BJ (cell line): ENCODE data around the gene PRRT1. TPM values are rescaled to one million over a fixed set of nuclear protein-coding genes. Genes with fewer than 3 reads are reported as not detected.

Experiments
- CTCF ChIA-PET: fragments of 350-600 bp; formaldehyde crosslinking; extraction: SDS; loops from one replicate; lab custom pipeline; 2021; ENCODE audit warnings: antibody characterized with exemption, inconsistent platforms; lab: Yijun Ruan, JAX
- POLR2A ChIA-PET: fragments of 300-600 bp; sonication (Branson Sonifier 250); formaldehyde crosslinking; extraction: SDS; loops from one replicate; lab custom pipeline; 2021; ENCODE audit warnings: antibody characterized with exemption; lab: Charles Lee
- DNase-seq: peaks from one replicate; pipeline ENCODE4 v3.0.0-alpha.2; 2011; ENCODE audit warnings: low read depth
- H3K27me3 ChIP-seq: 2 replicates; pipeline ENCODE4 v1.6.0; 2011; ENCODE audit warnings: low read length; ENCODE audit not compliant: control insufficient read depth, insufficient read depth
- H3K36me3 ChIP-seq: 2 replicates; pipeline ENCODE4 v1.5.1; 2011; ENCODE audit warnings: low read length; ENCODE audit not compliant: control insufficient read depth, insufficient read depth
- H3K4me3 ChIP-seq: 2 replicates; pipeline ENCODE4 v1.5.1; 2011; ENCODE audit warnings: low read depth, mild to moderate bottlenecking, control low read depth, low read length
- CTCF ChIP-seq: IDR thresholded peaks from 2 replicates; pipeline ENCODE4 v1.5.1; 2011; ENCODE audit warnings: low read depth, mild to moderate bottlenecking, control low read depth, inconsistent platforms, low read length, moderate library complexity; ENCODE audit not compliant: insufficient read depth
- polyA plus RNA-seq: library from polyadenylated mRNA; depleted of rRNA; stranded (reverse); fragments of >200 nt; gene quantifications from 2 replicates; pipeline ENCODE4 v1.2.3, GENCODE V29; 2011

Gene PRRT1
- polyA plus RNA-seq, 1 experiment = 0.78 TPM

- no peak for TF ChIP-seq CTCF
- Histone ChIP-seq H3K4me3 (no peak overlapping the region), H3K36me3 (peaks cover 35% of the 10 kb centered on the region), H3K27me3 (no peaks in the 10 kb centered on the region)
- DNase-seq = no peak
- POLR2A ChIA-PET = no interaction called here
- CTCF ChIA-PET = interaction anchor here (1.5 kb wide), 1 partner anchor 53 kb away, joined by 3 read pairs; no protein-coding TSS in a partner anchor
Measured at GRCh38 chr6:32166411-32167061, 14.8 kb upstream of the PRRT1 start.

GRCh38 chr6:32164295-32164694 lies 12.6 kb upstream of the PRRT1 start, which contains the start of gene EGFL8:
EGFL8 (plus strand) TSS chr6:32164595; CDS start chr6:32166166, 1,571 bp downstream.
- CTCF ChIA-PET = interaction anchor here (1.0 to 1.1 kb wide), 3 partner anchors 31 to 117 kb away, joined by 4 to 5 read pairs (median 4); no protein-coding TSS in a partner anchor
- H3K36me3 ChIP-seq = peaks cover 20% of the 10 kb centered on the region
- no peak for TF ChIP-seq CTCF
- no peaks in the 10 kb centered on the region for H3K27me3 ChIP-seq
- H3K4me3 ChIP-seq = no peak within 1 kb of the TSS
- no peak for DNase-seq
- POLR2A ChIA-PET = no interaction called here

GRCh38 chr6:32163559-32164258 lies 12.0 kb upstream of the PRRT1 start:
- CTCF ChIA-PET = interaction anchor here (1.0 to 1.1 kb wide), 3 partner anchors 32 to 116 kb away, joined by 4 to 5 read pairs (median 4); no protein-coding TSS in a partner anchor
- TF ChIP-seq CTCF = no peak
- Histone ChIP-seq H3K36me3 (peaks cover 16% of the 10 kb centered on the region), H3K4me3 (no peak overlapping the region), H3K27me3 (no peaks in the 10 kb centered on the region)
- no peak for DNase-seq
- POLR2A ChIA-PET = no interaction called here

- peaks cover 8% of the 10 kb centered on the region for H3K36me3 ChIP-seq
- H3K4me3 ChIP-seq = no peak overlapping the region
- CTCF ChIA-PET = interaction anchor here (0.7 kb wide), 1 partner anchor 838 kb away, joined by 3 read pairs; no protein-coding TSS in a partner anchor
- POLR2A ChIA-PET = no interaction called here
- DNase-seq = no peak
- H3K27me3 ChIP-seq = no peaks in the 10 kb centered on the region
- TF ChIP-seq CTCF = no peak
Measured at GRCh38 chr6:32158052-32158451, 6.3 kb upstream of the PRRT1 start.

- ChIA-PET CTCF (no interaction called here), POLR2A (no interaction called here)
- TF ChIP-seq CTCF = no peak
- H3K36me3 ChIP-seq = peaks cover 7% of the 10 kb centered on the region
- no peak overlapping the region for H3K4me3 ChIP-seq
- DNase-seq = no peak
- no peaks in the 10 kb centered on the region for H3K27me3 ChIP-seq
Measured at GRCh38 chr6:32156891-32157290, 5.2 kb upstream of the PRRT1 start.
